OCI-LY1 (cell line): ENCODE results near the gene SPOCD1.

Source experiments
- EZH2 ChIP-seq: fragments of 200-600 bp; sonication (generic), shearing (Covaris generic); IDR thresholded peaks from 2 replicates; pipeline ENCODE4 v1.8.0; 2017; ENCODE audit warnings: borderline replicate concordance, mixed run types, mild to moderate bottlenecking, antibody characterized with exemption, low read length, moderate library complexity, mixed read lengths
- TF ChIP-seq, protein P1 (sequence below): fragments of 200-600 bp; sonication (generic), shearing (Covaris generic); IDR thresholded peaks from 2 replicates; pipeline ENCODE4 v1.5.1; 2017; ENCODE audit warnings: mild to moderate bottlenecking, antibody characterized with exemption, low read length, moderate library complexity, mixed read lengths

DNA sequence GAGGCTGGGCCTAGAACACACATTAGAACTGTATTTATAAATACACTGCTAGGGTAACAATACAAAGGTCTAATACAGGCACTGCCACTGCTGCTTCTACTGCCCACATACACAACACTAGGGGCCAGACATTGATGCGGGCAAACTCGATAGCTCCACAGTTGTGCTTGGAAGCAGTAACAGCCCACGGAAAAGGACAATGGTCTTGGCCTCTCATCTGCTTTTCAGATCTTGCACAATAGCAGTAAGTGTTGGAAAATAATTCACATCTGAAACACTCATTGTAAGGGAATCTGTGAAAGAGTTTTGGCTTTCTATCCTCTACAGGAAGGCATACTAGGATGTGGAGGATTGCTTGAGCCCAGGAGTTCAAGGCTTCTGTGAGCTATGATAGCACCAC, 6.9 kb upstream of the SPOCD1 start:
- TF ChIP-seq, protein P1, sequence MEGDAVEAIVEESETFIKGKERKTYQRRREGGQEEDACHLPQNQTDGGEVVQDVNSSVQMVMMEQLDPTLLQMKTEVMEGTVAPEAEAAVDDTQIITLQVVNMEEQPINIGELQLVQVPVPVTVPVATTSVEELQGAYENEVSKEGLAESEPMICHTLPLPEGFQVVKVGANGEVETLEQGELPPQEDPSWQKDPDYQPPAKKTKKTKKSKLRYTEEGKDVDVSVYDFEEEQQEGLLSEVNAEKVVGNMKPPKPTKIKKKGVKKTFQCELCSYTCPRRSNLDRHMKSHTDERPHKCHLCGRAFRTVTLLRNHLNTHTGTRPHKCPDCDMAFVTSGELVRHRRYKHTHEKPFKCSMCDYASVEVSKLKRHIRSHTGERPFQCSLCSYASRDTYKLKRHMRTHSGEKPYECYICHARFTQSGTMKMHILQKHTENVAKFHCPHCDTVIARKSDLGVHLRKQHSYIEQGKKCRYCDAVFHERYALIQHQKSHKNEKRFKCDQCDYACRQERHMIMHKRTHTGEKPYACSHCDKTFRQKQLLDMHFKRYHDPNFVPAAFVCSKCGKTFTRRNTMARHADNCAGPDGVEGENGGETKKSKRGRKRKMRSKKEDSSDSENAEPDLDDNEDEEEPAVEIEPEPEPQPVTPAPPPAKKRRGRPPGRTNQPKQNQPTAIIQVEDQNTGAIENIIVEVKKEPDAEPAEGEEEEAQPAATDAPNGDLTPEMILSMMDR, result no peak
- no peak for TF ChIP-seq EZH2
